Neural crest cell (in vitro differentiated cells): Measurements from ENCODE around the gene TNKS2. TPM values are rescaled to one million over a fixed set of nuclear protein-coding genes. Genes with fewer than 3 reads are reported as not detected.
A peak's percentile ranks its signal among the peaks of the same experiment; 100 is the strongest.

Experiments used
- DNase-seq: peaks from one replicate; pipeline ENCODE4 v3.0.0; 2021; ENCODE audit warnings: low read depth, mixed read lengths, low spot score
- H3K27ac Mint-ChIP-seq: one replicate; pipeline ENCODE4 v1.8.0; 2021; ENCODE audit warnings: mild to moderate bottlenecking, mixed read lengths; ENCODE audit not compliant: unreplicated experiment
- H3K27me3 Mint-ChIP-seq: 2 replicates; pipeline ENCODE4 v1.8.0; 2021; ENCODE audit warnings: low read depth, mild to moderate bottlenecking, mixed read lengths
- H3K36me3 Mint-ChIP-seq: 2 replicates; pipeline ENCODE4 v1.8.0; 2021; ENCODE audit warnings: low read depth, mild to moderate bottlenecking, mixed read lengths
- H3K4me1 Mint-ChIP-seq: 2 replicates; pipeline ENCODE4 v1.8.0; 2021; ENCODE audit warnings: mixed read lengths
- H3K4me3 Mint-ChIP-seq: one replicate; pipeline ENCODE4 v1.8.0; 2021; ENCODE audit warnings: mild to moderate bottlenecking, mixed read lengths
- H3K9me3 Mint-ChIP-seq: 2 replicates; pipeline ENCODE4 v1.8.0; 2021; ENCODE audit warnings: mixed read lengths
- CTCF ChIP-seq: fragments of 200-600 bp; sonication (generic); conservative IDR thresholded peaks from 2 replicates; pipeline ENCODE4 v1.5.0; 2021; ENCODE audit warnings: antibody characterized with exemption, mild to moderate bottlenecking
- total RNA-seq: library from RNA; stranded (reverse); gene quantifications from 2 replicates; pipeline ENCODE4 v1.2.1, GENCODE V29; 2021

TNKS2 gene
- total RNA-seq, 1 donor from 2014 or later: 44.5 TPM

- no peak for TF ChIP-seq CTCF
- Mint-ChIP-seq H3K27me3 (no peaks in the 10 kb centered on the region), H3K27ac (peak overlapping the region; percentile 76), H3K4me3 (peak overlapping the region; percentile 61), H3K36me3 (no peaks in the 10 kb centered on the region), H3K4me1 (peaks cover 76% of the 10 kb centered on the region), H3K9me3 (no peaks in the 10 kb centered on the region)
- DNase-seq: no peak
Measured at GRCh38 chr10:91883549-91884444, 85.6 kb downstream of the TNKS2 start.

- H3K27ac Mint-ChIP-seq: peak overlapping the region; percentile 76
- peak overlapping the region; percentile 61 for H3K4me3 Mint-ChIP-seq
- no peak for DNase-seq
- no peaks in the 10 kb centered on the region for H3K36me3 Mint-ChIP-seq
- H3K9me3 Mint-ChIP-seq: no peaks in the 10 kb centered on the region
- no peak for TF ChIP-seq CTCF
- no peaks in the 10 kb centered on the region for H3K27me3 Mint-ChIP-seq
- peaks cover 74% of the 10 kb centered on the region for H3K4me1 Mint-ChIP-seq
Measured at GRCh38 chr10:91884536-91884935, 86.3 kb downstream of the TNKS2 start.

- H3K9me3 Mint-ChIP-seq: no peaks in the 10 kb centered on the region
- peak overlapping the region; percentile 8 for H3K4me3 Mint-ChIP-seq
- H3K27me3 Mint-ChIP-seq: no peaks in the 10 kb centered on the region
- DNase-seq: no peak
- H3K36me3 Mint-ChIP-seq: no peaks in the 10 kb centered on the region
- peaks cover 74% of the 10 kb centered on the region for H3K4me1 Mint-ChIP-seq
- peak overlapping the region; percentile 70 for H3K27ac Mint-ChIP-seq
- no peak for TF ChIP-seq CTCF
Measured at GRCh38 chr10:91885362-91886079, 87.3 kb downstream of the TNKS2 start.

DNA sequence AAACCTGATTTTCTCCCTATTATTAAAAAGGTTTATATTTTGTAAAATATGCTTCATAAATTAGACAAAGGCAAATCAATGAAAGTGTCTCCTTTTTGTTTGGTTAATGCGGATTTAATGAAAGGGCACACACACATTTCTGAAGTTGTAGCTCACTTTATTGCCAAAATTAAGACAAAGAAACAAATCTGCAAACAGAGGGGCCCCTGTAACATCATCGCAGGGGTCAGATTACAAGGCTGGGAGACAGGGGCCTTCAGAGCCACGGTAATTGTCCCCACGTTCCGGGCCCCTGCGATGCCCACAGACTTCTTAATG lies 88.7 kb downstream of the TNKS2 start:
- DNase-seq: no peak
- Mint-ChIP-seq H3K27me3 (no peaks in the 10 kb centered on the region), H3K9me3 (no peaks in the 10 kb centered on the region), H3K36me3 (no peaks in the 10 kb centered on the region), H3K4me3 (peak overlapping the region; percentile 87), H3K4me1 (peaks cover 78% of the 10 kb centered on the region), H3K27ac (peak overlapping the region; percentile 99)
- no peak for TF ChIP-seq CTCF

DNA sequence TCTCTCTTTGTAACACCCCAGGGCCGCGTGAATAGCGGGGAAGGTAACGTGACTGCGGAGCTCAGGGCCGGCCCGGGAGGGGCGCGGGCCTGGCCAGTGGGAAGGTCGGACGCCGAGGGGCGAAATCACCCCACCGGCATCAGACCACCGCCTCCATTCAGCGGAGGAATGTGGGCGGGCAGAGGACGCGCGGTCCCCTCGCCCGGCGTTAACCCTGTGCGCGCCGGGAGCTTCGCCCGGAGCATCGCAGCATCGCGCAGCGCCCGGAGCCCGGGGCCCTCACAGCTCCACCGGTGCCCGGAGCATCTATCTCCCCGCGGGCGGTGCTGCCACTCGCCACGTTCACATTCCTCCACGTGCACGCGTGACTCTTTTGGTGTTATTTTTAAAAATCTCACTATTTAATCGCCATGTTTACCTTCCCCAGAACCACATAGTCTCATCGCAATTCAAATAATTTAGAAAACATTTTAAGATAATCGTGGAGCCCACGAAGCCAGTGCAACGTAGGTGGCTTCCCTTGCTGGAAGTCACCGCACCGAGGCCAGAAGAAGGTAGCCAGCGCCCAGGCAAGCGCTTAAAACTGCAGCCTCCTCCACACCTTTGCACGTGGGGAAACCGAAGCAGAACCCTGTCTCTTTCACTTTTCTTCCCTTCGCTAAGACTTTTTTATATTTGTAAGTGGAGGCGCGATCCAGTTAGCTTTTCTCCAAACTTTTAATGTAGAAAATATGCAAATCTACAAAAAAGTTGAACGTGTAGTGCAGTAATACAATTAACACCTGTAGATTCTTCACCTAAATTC lies 89.2 kb downstream of the TNKS2 start:
- peak overlapping the region; percentile 87 for H3K4me3 Mint-ChIP-seq
- no peaks in the 10 kb centered on the region for H3K9me3 Mint-ChIP-seq
- no peak for TF ChIP-seq CTCF
- H3K36me3 Mint-ChIP-seq: no peaks in the 10 kb centered on the region
- no peaks in the 10 kb centered on the region for H3K27me3 Mint-ChIP-seq
- H3K4me1 Mint-ChIP-seq: peaks cover 79% of the 10 kb centered on the region
- H3K27ac Mint-ChIP-seq: peak overlapping the region; percentile 99
- DNase-seq: peak; percentile 87
